GM23338 (cell line): ENCODE measurements around the gene DLG2. TPM values are rescaled to one million over a fixed set of nuclear protein-coding genes. Genes with fewer than 3 reads are reported as not detected.

Source experiments
- ATAC-seq: fragments of 200-7000 bp; cut with Tn5 transposase; 3 replicates; pipeline ENCODE4 v1.9.1; 2020
- DNase-seq: peaks from one replicate; pipeline ENCODE4 v3.0.0-alpha.2; 2015; ENCODE audit warnings: low spot score
- H2AFZ ChIP-seq: fragments of 200-600 bp; sonication (generic); 2 replicates; pipeline ENCODE4 v1.8.0; 2016; ENCODE audit warnings: antibody characterized with exemption, mild to moderate bottlenecking, moderate library complexity
- H3F3A ChIP-seq: fragments of 200-600 bp; sonication (generic); replicated peaks from 2 replicates; pipeline ENCODE4 v1.8.0; 2017; ENCODE audit warnings: antibody characterized with exemption, mixed run types, low read depth
- H3K27ac ChIP-seq: fragments of 200-600 bp; sonication (generic); 2 replicates; pipeline ENCODE4 v1.6.1; 2016; ENCODE audit warnings: low read depth
- H3K27me3 ChIP-seq: fragments of 200-600 bp; sonication (generic); 2 replicates; pipeline ENCODE4 v1.8.0; 2016; ENCODE audit warnings: mild to moderate bottlenecking, mixed run types, moderate library complexity; ENCODE audit not compliant: insufficient read depth
- H3K36me3 ChIP-seq: fragments of 200-600 bp; sonication (generic); 2 replicates; pipeline ENCODE4 v1.8.0; 2016; ENCODE audit warnings: mild to moderate bottlenecking; ENCODE audit not compliant: insufficient read depth
- H3K4me1 ChIP-seq: fragments of 200-600 bp; sonication (generic); 2 replicates; pipeline ENCODE4 v1.8.0; 2016; ENCODE audit warnings: mild to moderate bottlenecking, moderate library complexity; ENCODE audit not compliant: insufficient read depth
- H3K4me2 ChIP-seq: fragments of 200-600 bp; sonication (generic); 2 replicates; pipeline ENCODE4 v1.7.1; 2017; ENCODE audit warnings: mixed run types
- H3K4me3 ChIP-seq: fragments of 200-600 bp; sonication (generic); 2 replicates; pipeline ENCODE4 v1.6.1; 2016; ENCODE audit warnings: mixed run types
- H3K79me2 ChIP-seq: fragments of 200-600 bp; sonication (generic); replicated peaks from 2 replicates; pipeline ENCODE4 v1.8.0; 2017; ENCODE audit warnings: mild to moderate bottlenecking; ENCODE audit not compliant: insufficient read depth
- H3K9me2 ChIP-seq: fragments of 200-600 bp; sonication (generic); 2 replicates; pipeline ENCODE4 v1.8.0; 2017; ENCODE audit not compliant: insufficient read depth
- H4K20me1 ChIP-seq: fragments of 200-600 bp; sonication (generic); replicated peaks from 2 replicates; pipeline ENCODE4 v1.8.0; 2017; ENCODE audit warnings: mild to moderate bottlenecking; ENCODE audit not compliant: insufficient read depth
- H3K27ac Mint-ChIP-seq: 2 replicates; pipeline ENCODE4 v1.8.0; 2020; ENCODE audit warnings: inconsistent platforms, mild to moderate bottlenecking, moderate library complexity, mixed read lengths
- H3K27me3 Mint-ChIP-seq: 3 replicates; pipeline ENCODE4 v1.8.0; 2022; ENCODE audit warnings: low read depth, mild to moderate bottlenecking, moderate library complexity, mixed read lengths, inconsistent platforms; ENCODE audit not compliant: insufficient read depth, poor library complexity
- H3K36me3 Mint-ChIP-seq: 3 replicates; pipeline ENCODE4 v1.8.0; 2021; ENCODE audit warnings: low read depth, mild to moderate bottlenecking, inconsistent platforms, moderate library complexity, mixed read lengths
- H3K4me1 Mint-ChIP-seq: 3 replicates; pipeline ENCODE4 v1.8.0; 2020; ENCODE audit warnings: mild to moderate bottlenecking, inconsistent platforms, mixed read lengths
- H3K4me3 Mint-ChIP-seq: 3 replicates; pipeline ENCODE4 v1.8.0; 2021; ENCODE audit warnings: moderate library complexity, mild to moderate bottlenecking, inconsistent platforms, mixed read lengths
- H3K9me3 Mint-ChIP-seq: 3 replicates; pipeline ENCODE4 v1.8.0; 2020; ENCODE audit warnings: moderate library complexity, mild to moderate bottlenecking, inconsistent platforms, mixed read lengths
- CREB1 ChIP-seq: fragments of 250-450 bp; sonication (Bioruptor Pico); IDR thresholded peaks from 2 replicates; pipeline ENCODE4 v1.5.0; 2020; ENCODE audit warnings: low read depth, mild to moderate bottlenecking, moderate library complexity
- CTCF ChIP-seq, 2 experiments: fragments of 200-600 bp in 1 of 2; sonication (generic) in 1 of 2; conservative IDR thresholded peaks; 2 replicates each; pipeline versions ENCODE4 v1.5.1 to v1.6.1; 2016 to 2017; ENCODE audit warnings: antibody characterized with exemption in 2 of 2, low read depth in 2 of 2, mild to moderate bottlenecking in 2 of 2, moderate library complexity in 1 of 2
- EZH2 ChIP-seq: fragments of 200-600 bp; sonication (generic); IDR thresholded peaks from one replicate; pipeline ENCODE4 v1.8.0; 2017; ENCODE audit warnings: antibody characterized with exemption, mild to moderate bottlenecking, low read depth; ENCODE audit not compliant: unreplicated experiment
- JUNB ChIP-seq: IDR thresholded peaks from one replicate; pipeline ENCODE4 v1.6.1; 2016; ENCODE audit warnings: antibody characterized with exemption; ENCODE audit not compliant: unreplicated experiment
- NANOG ChIP-seq: IDR thresholded peaks from 2 replicates; pipeline ENCODE4 v1.6.1; 2016; ENCODE audit warnings: antibody characterized with exemption, borderline replicate concordance
- POLR2AphosphoS5 ChIP-seq: IDR thresholded peaks from 2 replicates; pipeline ENCODE4 v1.6.1; 2016; ENCODE audit warnings: antibody characterized with exemption, low read depth
- STAT1 ChIP-seq: IDR thresholded peaks from one replicate; pipeline ENCODE4 v1.6.1; 2016; ENCODE audit warnings: antibody characterized with exemption; ENCODE audit not compliant: unreplicated experiment
- ZNF114 ChIP-seq: fragments of 250-450 bp; sonication (Bioruptor Pico); IDR thresholded peaks from 2 replicates; pipeline ENCODE4 v1.5.0; 2020; ENCODE audit warnings: mild to moderate bottlenecking, moderate library complexity
- ZNF331 ChIP-seq: fragments of 250-450 bp; sonication (Bioruptor Pico); IDR thresholded peaks from 2 replicates; pipeline ENCODE4 v1.5.0; 2020; ENCODE audit warnings: low read depth, mild to moderate bottlenecking, moderate library complexity
- ZNF462 ChIP-seq: fragments of 250-450 bp; sonication (Bioruptor Pico); IDR thresholded peaks from 2 replicates; pipeline ENCODE4 v1.5.0; 2020; ENCODE audit warnings: mild to moderate bottlenecking, moderate library complexity
- polyA plus RNA-seq: library from polyadenylated mRNA; unstranded; fragments of >200 nt; fragmentation: Nextera tagmentation; extraction: Ambion mirVana; gene quantifications from 2 replicates; pipeline ENCODE4 v1.2.1, GENCODE V29; 2016
- total RNA-seq: library from RNA; depleted of rRNA; stranded (reverse); fragments of >200 nt; shearing (Covaris generic); gene quantifications from 2 replicates; pipeline ENCODE4 v1.2.3, GENCODE V29; 2014
- TF ChIP-seq, protein P1 (sequence below): IDR thresholded peaks from 2 replicates; pipeline ENCODE4 v1.6.1; 2016; ENCODE audit warnings: antibody characterized with exemption

DLG2 gene
- total and polyA plus RNA-seq, 2 experiments from 2014 or later = 19.8 to 21.5 TPM

- H3K4me1 ChIP-seq = peaks cover 8% of the 10 kb centered on the region; the same call in 1 of the 2 replicates
- no peaks in the 10 kb centered on the region for H3F3A ChIP-seq
- H3K27ac Mint-ChIP-seq = no peak overlapping the region
- no peak overlapping the region for H3K27ac ChIP-seq
- 0 out of 2 replicates have a peak, but pooled peaks cover 5% of the 10 kb centered on the region for H3K9me2 ChIP-seq
- peaks cover 3% of the 10 kb centered on the region for H3K27me3 Mint-ChIP-seq
- no peaks in the 10 kb centered on the region for H3K36me3 ChIP-seq
- TF ChIP-seq JUNB (no peak), CREB1 (CRISPR knock-in tag) (no peak), EZH2 (no peak), ZNF114 (CRISPR knock-in tag) (no peak)
- TF ChIP-seq, protein P1, sequence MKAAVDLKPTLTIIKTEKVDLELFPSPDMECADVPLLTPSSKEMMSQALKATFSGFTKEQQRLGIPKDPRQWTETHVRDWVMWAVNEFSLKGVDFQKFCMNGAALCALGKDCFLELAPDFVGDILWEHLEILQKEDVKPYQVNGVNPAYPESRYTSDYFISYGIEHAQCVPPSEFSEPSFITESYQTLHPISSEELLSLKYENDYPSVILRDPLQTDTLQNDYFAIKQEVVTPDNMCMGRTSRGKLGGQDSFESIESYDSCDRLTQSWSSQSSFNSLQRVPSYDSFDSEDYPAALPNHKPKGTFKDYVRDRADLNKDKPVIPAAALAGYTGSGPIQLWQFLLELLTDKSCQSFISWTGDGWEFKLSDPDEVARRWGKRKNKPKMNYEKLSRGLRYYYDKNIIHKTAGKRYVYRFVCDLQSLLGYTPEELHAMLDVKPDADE = no peak
- H3K4me3 Mint-ChIP-seq = no peak overlapping the region
- DNase-seq (no peak), ATAC-seq (no peak)
- no peaks in the 10 kb centered on the region for H3K36me3 Mint-ChIP-seq
- no peaks in the 10 kb centered on the region for H3K27me3 ChIP-seq
- H3K79me2 ChIP-seq = no peaks in the 10 kb centered on the region
- no peak overlapping the region for H3K4me3 ChIP-seq
- no peak overlapping the region for H2AFZ ChIP-seq
- H4K20me1 ChIP-seq = no peaks in the 10 kb centered on the region
- no peaks in the 10 kb centered on the region for H3K9me3 Mint-ChIP-seq
- no peak overlapping the region for H3K4me2 ChIP-seq
- H3K4me1 Mint-ChIP-seq = peaks cover 20% of the 10 kb centered on the region
Observed at GRCh38 chr11:84230402-84230801, 1396.7 kb downstream of the DLG2 start.

DNA sequence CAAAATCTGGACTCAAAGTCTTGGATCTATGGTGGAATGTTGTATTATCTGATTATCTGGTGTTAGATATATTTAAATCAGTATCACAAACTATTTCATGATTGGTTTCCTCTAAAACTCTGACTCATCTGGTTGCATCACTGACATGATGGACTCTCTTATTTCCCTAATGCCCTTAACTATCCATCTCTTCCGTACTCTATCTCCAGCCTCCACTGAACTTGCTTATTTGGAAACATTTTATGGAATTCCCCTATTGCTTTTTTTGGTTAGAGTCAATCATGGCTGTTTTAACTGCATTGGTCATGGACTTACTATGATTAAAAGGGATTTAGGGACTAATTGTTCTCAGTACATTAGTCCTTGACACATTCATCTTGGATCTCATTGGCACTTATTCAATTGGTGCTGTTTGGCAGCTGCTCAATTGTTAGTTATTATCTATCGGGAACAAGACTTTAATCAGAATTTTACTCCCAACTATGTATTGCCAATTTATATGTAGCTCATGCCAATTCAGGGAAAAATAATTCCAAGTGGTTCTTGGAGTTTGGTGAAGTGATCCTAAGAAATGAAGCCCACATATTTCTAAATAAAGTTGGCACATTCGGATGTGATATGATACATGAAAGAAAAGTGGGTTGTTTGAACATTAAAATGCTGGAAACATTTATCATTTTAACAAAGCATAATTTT, 1399.0 kb downstream of the DLG2 start:
- Histone ChIP-seq H3K4me3 (no peak overlapping the region), H3K4me1 (no peaks in the 10 kb centered on the region), H3K4me2 (no peak overlapping the region), H3K36me3 (no peaks in the 10 kb centered on the region), H3K9me2 (0 out of 2 replicates have a peak, but pooled peaks cover 5% of the 10 kb centered on the region), H3F3A (no peaks in the 10 kb centered on the region), H3K27me3 (no peaks in the 10 kb centered on the region), H2AFZ (no peak overlapping the region), H4K20me1 (no peaks in the 10 kb centered on the region), H3K79me2 (no peaks in the 10 kb centered on the region), H3K27ac (no peak overlapping the region)
- Mint-ChIP-seq H3K27ac (no peak overlapping the region), H3K4me3 (no peak overlapping the region), H3K36me3 (no peaks in the 10 kb centered on the region), H3K27me3 (no peaks in the 10 kb centered on the region), H3K4me1 (no peaks in the 10 kb centered on the region), H3K9me3 (no peaks in the 10 kb centered on the region)
- no peak for ATAC-seq
- no peak for DNase-seq
- no peak for TF ChIP-seq ZNF331 (CRISPR knock-in tag)
- TF ChIP-seq NANOG = no peak
- no peak for TF ChIP-seq POLR2AphosphoS5
- TF ChIP-seq STAT1 = no peak
- no peak for TF ChIP-seq ZNF462 (CRISPR knock-in tag)
- no peak for TF ChIP-seq CREB1 (CRISPR knock-in tag)
- no peak for TF ChIP-seq CTCF (conservative IDR thresholded peaks at IDR 0.05; ENCODE audit: low read depth in 2 of 2)
- no peak for TF ChIP-seq EZH2
